ENCODE results near the gene GJD2.

GRCh38 chr15:34759992-34760391, 5.2 kb upstream of the GJD2 start:
- TF ChIP-seq POLR2A (IDR thresholded peaks at IDR 0.05) = no peak
- TF ChIP-seq CTCF (IDR thresholded peaks at IDR 0.05) = no peak
- no peak for TF ChIP-seq EP300 (IDR thresholded peaks at IDR 0.05)
